CD4-positive, alpha-beta T cell treated with Interferon alpha-2 for 1 hour (primary cell): ENCODE data around the gene ING5.
"Not testable (repeated sequence)": the region's sequence is repeated elsewhere in the genome, so short reads cannot be mapped to it uniquely, and the experiment has no call there.

ENCODE experiments used
- DNase-seq, 2 donors: peaks; one replicate each; pipeline ENCODE4 v3.0.0-alpha.2; 2020 to 2022

Gene ING5

DNA sequence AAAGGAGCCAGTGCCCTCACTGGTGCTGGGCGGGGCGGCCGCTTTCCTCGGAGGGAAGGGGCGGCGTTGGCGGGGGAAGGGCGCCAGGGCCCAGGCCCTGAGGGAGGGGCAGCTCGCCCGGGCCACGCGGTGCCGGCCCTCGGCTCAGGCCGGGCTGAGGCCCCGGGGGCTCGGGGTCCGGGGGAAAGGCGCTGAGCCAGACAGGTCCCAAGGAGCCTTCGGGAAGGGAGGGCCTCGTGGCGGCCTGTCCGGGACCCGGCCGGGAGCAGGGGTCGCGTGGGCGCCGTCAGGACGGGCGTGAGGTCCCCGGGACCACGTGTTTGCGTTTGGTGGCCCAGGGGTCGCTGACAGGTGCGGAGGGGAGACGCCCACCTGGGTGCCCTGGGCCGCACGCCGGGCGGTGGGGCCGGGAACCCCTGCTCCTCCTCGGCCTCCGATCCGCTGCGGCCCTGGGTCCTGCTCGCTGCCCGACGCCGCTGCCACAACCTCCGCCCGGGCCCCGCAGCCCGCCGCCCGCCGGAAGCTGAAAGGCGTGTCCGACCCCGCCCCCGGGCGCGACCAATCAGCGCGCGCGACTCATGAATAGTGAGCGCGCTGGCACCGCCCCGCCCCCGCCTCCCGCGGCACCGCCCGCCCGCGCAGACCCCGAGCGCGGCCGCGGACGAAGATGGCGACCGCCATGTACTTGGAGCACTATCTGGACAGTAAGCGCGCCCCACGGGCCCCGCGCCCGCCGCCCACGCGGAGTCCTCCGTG lies at the start of gene ING5:
ING5 (plus strand) TSS at position 641 of the 756 bp plus-strand sequence; CDS start at position 668, 27 bp downstream.
- DNase-seq: peak; percentile 94 to 96

DNA sequence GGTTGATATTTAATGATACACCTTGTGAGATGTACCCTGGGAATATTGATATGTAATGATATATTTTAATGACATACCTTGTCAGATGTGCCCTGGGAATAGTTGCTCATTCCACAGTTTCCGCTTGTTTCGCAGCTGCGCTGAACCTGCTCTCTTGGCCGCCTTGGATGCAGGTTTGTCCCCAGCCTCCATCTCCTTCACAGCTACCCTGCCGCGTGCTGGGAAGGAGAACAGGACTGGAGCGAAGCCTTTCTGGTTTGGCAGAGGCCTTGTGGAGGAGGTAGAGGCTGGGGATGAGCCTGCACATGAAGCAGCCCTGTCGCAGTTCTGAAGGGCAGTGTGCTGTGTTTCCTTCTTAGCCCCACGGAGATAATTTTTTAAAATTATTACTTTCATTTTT lies 49.7 kb upstream of the ING5 start:
- no peak for DNase-seq

DNA sequence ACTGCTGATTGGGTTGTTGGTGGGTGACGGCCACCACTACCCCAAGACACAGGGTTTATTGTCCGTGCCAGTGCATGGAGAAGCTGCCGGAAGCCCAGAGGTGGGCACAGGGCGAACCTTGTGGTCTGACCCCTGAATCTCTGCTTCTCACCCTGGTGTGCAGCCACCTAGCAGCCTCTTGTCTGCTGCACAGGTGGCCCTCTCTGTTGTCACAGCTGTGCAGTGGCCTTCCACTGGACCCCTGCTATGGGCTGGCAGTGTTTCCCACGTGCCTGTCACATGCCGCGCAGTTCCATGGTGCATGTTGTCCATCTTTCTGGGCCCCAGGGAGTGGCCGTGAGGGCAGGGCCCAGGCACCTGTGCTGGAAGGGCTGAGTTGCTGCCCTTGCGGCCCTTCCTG lies 49.1 kb upstream of the ING5 start:
- DNase-seq: no peak

DNA sequence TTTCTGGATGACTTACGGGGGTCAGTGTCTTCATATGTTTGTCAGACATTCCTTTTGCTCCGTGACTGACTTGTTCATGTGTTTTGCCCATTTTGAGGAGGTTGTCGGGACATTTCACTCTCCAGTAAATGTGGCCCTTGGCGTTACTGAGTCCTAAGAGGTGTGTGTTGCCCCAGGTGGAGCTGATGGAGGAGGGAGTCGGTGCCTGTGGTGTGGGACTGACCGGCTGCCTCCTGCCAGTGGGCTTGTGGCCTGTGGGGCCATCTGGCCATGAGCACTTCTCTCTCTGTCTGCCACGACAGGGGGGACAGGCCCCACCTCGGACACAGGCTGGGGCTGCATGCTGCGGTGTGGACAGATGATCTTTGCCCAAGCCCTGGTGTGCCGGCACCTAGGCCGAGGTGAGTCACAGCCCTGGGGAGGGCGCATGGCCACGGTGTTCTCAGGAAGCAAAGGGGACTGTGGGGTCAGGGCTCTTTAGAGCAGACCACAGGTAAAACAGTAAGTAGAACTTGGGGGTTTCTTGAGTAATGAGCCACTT lies 48.6 kb upstream of the ING5 start:
- no peak for DNase-seq

DNA sequence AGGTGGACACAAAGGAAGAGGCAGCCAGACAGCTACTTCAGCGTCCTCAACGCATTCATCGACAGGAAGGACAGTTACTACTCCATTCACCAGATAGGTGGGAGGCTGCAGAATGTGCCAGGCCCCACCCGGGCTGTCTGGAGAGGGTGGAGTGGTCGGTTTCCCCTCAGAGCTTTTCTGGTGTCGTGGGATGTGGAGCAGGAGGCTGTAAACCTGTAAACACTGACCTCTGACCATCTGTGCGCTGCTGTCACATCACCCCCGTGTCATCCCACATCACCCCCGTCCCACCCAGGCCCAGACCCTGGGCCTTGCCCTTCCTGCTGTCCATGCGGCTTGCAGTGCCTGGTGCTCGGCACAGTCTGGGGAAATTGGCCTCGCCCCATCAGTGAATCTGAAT lies 47.3 kb upstream of the ING5 start:
- no peak for DNase-seq

DNA sequence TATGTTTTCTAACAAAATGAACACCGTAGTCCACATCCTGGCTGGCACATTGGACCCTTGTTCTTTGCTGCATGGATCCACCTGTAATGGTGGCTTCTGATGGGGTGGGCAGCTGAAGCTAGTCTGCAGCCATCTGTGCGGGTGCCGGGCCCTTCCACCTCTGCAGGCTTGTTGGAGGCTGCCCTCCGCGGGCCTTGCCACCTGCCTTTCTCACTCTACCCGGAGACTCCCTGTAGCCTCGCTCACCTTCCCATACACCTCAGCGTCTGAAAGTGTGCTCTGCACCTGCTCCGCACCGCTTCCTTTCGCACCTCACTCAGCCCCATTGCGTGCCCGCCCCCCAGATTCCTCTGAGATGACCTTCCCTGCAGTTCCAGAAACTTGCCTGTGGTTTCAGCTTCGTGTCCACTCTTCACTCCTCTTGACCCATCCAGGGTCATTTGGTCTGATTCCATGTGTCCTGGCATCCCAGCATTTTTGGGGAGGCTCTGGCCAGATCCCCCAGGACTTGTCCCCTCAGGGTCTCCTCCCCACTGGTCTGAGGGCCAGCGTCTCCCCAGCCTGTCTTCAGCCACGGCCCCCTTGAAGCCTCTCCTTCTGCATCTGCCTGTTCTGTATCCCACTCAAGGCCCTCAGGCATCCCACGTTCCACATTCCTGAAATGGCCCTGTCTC lies 46.2 kb upstream of the ING5 start:
- no peak for DNase-seq

DNA sequence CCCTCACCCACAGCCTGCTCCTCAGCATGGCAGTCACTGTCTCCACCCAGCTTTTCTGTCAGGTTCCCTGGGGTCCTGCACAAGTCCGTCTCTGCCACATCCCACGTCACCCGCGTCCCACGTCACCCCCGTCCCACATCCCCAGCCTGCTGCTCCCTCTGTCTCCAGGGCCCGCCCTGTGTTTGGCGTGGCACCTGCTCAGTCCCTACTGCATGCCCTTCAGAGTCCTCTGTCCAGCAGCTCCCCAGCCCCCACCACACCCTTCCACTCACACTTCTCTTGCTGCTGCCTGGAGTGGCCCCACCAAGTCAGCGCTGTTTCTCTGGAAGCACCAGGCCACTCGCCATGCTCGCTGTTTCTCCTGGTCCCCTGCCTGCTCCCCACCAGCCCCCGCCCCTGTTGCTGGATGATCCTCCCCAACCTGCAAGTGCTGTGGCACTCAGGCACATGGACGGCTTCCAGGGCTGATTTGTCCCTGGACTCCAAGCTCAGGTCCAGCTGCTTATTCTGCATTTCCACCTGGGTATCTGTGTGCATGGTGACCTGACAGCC lies 45.6 kb upstream of the ING5 start:
- no peak for DNase-seq

DNA sequence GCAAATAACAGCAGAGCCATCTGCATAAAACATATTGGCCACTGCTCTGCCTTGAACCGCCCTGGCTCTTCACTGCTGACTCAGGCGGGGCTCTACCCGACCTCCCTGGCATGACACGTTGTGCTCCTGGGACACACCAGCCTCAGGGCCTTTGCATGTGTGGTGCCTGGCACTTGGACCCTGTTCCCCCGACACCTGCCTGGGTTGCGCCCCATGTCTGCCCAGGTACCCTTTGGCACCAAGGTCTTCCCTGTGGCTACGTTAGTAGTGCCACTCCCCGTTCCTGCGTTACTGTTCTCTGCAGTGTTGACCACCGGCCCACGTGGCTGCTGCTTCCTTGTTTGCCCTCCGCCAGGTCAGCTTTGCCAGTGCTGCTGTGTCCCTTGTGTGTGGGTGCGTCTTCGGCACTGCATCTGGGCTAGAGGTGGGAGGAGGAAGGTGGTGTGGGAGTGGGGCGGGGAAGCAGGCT lies 44.0 kb upstream of the ING5 start:
- no peak for DNase-seq

DNA sequence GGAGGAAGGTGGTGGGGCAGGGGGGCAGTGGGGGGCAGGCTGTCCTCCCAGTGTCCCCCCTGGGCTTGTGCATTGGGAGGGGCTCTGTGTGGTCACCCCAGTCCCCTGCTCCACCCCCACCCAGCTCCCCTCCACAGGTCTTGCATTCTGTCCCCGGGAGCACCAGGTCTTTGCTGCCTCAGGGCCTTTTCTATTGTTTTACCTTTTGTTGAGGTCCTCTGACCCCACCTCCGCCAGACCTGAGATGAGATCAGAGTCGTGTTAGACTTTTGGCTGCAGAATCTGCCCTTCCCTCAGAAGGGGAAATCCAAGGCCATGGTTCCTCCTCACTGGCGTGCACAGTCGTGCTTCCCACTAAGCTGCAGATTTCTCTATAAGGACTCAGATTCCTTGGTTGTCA lies 43.5 kb upstream of the ING5 start:
- no peak for DNase-seq

DNA sequence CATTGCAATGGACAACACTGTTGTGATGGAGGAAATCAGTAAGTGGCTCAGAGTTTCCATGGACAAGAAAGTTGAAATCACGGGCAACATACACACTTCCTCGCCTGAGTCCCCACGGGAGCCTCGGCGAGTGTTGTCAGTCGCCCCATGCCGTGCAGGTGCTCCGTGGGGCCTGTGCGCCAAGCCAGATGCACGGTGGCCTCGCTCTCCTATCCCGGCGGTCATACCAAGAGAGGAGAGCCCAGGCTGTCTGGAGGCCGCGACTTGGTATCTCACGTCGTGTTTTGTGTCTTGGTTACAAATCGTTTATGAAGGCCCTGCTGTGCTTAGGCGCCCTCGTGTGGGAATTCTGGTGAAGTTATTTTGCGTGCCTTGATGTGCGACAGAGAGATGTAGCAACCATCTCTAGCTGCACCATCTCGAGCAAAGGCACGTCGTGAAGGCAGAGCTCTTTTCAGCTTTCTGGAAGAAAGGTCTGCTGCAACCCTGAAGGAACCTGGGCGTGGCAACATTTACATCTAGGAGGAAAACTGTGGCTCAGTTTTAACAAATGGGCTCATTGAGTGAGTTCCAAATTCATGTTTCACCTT lies 42.6 kb upstream of the ING5 start:
- peak; percentile 15 to 45 for DNase-seq

DNA sequence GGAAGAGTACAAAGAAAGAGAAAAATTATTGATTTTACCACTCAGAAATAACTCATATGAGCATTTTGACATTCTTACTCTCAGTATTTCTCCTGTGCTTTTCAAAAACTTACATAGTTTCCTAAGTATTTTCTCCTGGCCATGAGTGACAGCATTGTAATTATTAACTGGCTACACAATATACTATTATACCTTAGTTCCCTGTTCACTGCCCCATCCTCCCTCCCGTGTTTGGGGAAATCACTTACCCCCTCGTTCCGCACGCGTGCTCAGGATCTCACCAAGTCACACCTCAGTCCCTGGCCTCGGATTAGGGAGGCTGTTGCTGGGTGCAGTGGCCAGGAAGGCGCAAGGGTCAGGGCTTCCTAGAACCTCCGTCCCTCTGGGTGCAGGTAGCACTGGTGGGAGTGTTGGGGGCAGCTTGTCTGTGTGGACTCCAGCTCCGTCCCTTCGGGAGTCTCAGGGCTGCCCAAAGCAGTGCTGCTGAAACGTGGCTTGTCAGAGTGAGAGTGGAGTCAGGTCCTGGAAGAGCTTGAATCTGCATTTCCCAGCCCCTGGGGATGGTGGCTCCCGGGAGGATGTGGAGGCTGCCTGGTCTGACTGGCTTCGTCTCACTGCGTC lies 41.1 kb upstream of the ING5 start:
- no peak for DNase-seq

DNA sequence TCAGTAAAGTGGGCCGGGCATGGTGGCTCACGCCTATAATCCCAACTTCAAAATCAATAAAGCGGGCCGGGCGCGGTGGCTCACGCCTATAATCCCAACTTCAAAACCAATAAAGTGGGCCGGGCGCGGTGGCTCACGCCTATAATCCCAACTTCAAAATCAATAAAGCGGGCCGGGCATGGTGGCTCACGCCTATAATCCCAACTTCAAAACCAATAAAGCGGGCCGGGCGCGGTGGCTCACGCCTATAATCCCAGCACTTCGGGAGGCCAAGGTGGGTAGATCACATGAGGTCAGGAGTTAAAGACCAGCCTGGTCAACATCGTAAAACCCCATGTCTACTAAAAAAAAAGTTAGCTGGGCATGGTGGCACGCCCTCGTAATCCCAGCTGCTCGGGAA lies 39.1 kb upstream of the ING5 start:
- DNase-seq: not testable (repeated sequence)

DNA sequence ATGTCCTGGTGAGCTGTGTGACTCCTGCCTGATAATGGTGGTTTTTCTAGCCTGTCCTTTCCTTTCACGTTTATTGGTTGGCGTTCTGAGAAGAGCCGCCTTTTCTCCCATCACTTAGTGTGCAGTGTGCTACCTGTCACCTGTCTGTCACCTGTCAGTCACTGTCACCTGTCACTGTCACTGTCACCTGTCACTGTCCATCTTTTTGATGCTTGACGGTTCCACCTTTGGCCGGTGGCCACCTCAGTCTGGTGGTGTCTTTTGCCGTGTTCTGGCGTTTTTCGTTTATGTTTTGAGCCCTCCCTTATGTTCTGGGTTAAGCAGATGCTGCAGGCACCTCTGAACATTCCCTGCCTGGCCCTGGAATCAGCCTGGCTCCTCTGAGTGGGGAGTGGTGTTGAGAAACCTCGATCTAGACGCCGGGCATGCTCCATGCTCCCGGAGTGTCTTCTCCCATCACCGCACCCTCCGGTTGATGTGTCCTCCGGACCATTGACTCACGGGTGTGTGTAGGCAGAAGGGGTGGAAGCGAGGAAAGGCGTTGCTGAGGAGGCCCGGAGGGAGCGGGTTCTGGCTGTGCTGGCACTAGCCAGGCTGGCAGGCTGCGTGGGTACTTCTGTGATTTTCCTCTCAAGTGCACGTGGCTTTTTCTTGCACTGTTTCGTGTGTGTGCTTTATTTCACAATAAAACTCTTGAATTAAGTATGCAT lies 36.0 kb upstream of the ING5 start:
- DNase-seq: no peak

DNA sequence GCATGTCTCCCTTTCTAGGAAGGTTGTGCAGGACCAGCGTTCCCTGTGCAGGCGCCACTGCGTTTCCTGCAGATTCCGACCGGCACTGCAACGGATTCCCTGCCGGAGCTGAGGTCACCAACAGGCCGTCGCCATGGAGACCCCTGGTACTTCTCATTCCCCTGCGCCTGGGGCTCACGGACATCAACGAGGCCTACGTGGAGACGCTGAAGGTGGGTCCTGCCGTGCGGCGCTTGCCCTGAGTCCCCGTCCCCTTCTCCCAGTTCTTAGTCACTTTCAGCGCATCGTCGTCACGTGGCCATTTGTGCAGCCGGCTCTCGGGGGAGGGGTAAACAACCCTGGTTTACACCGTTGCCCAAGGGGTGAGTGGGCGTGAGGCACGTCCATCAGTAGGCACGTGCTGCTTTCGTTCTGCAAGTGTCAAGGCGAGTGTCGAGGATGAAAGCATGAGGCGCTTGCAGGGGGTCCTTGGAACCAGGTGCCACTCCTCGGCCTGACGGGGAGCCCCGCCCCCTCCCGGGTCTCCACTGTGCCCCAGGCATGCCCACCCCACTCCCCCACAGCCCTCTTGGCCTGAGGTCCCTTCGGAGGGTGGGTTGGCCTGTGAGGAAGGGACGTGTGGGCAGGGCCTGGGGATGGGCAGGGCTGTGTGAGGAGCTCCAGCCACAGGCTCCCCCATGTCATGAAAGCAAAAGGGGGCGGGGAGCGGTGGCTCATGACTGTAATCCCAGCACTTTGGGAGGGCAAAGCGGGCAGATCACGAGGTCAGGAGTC lies 35.0 kb upstream of the ING5 start:
- no peak for DNase-seq

DNA sequence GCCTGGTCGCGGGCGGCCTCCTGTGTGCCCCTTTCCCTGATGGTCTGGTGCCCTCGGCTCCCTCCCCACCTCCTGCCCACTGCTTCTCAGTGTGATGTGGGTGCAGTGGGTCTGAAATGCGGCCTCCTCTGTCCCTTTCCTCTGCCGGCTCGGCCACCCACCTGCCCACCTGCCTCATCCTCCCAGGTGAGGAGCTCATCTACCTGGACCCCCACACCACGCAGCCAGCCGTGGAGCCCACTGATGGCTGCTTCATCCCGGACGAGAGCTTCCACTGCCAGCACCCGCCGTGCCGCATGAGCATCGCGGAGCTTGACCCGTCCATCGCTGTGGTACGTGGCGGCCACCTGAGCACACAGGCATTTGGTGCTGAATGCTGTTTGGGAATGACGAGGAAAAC lies 33.5 kb upstream of the ING5 start:
- DNase-seq: no peak

DNA sequence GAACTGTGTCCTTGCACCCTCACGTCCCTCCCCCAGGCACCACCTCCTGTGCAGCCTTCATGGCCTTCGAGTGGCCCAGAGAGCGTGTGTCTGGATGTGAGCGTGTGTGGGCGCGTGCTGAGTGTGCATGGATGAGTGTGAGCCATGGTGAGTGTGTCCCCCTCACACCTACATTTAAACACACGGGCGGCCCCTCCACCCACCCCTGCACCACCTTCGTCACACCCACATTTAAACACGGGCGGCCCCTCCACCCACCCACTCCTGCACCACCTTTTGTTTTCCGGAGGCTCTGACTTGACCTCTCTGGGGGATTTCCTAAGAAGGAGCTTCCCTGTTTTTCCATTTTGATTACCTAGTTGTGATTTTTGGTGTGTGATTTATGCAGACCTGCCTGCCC lies 33.0 kb upstream of the ING5 start:
- DNase-seq: no peak

DNA sequence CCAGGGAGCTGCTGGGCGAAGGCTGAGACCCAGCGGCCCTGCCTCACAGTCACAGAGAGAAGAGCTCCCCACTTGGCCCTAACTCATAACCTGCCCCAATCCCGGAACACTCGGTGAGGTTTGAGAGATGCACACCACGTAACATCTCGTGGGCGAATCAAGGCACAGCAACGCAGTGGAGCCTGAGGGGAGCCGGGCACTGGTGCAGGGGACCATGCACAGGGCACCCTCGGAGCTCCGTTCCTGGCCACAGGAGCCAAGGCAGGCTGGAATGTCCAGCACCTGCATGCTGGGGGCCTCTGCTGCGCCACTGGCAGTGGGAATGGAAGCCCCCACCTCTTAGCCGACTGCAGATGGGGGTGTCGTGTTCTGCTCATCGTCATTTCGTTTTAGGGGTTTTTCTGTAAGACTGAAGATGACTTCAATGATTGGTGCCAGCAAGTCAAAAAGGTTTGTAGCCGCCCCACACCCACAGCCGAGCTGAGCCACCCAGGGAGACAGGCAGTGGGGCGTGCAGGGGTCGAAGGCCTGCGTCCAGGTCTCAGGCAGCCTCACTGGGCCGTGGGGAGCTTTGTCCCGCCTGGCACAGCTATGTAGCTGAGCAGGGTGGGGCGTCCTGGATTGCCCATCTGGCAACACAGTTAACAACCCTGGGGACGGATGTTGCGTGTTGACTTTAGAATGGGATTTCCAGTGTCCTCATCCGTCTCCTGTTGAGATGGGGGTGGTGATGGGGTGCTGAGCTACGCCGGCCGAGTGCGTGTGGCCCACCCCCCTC lies 31.3 kb upstream of the ING5 start:
- DNase-seq: no peak

DNA sequence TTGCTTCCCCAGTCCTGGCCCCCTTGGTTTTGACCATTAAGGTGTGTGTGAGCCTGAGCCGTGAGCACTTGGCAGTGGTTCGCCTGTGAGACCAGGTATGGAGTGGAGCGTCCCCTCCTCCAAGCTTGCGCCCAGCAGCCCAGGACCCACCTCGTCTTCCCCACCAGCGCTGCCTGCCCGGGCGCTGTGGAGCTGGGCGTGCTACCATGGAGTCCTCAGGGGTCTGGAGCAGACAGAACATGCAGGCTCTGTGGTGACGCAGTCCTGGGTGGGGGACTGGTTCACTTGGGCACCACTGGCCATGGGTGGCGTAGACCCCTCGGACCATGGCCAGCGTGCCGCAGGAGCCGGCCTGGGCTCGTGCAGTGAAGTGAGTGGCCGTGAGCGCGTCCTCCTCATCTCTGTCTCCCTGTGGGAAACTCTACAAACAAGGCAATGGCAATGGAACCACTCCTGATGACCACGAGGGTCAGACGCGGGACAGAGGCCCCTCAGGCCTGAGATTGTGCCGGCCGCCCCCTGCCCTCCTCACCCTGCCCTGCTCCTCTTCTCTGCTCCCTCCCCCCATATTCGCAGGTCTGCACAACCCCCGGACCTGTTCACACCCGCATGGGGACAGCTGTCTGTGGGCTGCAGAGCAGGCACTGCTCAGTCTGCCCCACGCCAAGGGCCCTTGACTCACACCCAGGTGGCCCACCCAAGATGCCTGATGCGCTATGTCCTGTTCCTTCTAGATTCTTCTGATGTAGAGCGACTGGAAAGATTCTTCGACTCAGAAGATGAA lies 30.2 kb upstream of the ING5 start:
- no peak for DNase-seq

DNA sequence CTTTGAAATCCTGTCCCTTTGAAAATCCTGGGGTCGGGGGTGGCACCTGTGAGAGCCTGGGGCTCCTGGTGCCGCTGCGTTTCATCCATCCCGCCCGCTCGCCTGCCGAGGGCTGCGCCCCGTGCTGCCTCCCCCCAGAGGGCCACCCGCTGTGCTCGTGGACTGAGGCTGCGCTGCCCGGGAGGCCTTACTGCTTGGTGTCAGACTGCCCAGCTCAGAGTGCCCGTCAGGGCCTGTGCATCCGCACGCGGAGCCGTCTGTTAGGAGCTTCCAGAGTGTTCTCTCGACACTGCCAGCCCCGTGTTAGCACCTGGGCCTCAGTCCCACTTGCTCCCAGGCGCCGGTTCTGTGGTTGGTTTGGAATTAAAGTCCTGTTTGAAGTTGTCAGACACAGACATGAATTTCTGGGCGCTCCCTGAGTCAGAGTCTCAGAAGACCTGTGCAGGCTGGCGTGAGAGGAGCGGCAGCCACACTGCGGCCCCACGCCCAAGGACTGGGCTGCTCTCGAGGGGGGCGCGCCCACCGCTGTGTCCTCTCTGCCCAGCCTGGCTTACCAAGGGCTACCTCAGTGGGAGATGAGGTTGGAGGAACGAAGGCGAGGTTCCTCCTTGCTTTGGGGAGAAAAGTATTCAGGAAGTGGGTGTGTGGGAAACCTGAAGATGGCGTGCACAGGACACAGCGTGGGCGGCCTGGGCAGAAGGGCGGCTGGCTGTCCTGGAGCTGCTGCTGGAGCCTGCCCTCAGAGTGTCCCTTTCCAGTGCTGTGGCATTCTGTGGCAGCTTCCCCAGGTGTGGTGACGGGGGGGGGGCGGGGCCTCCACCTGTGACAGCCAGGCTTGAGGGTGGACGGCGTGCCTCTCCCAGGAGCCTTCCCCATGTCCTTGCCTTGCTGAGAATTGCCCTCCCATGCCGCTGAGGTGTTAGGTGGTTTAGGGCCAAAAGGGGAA lies 29.3 kb upstream of the ING5 start:
- DNase-seq: no peak
